HCT116 (cell line): ENCODE results near the gene TMEM62. TPM values are rescaled to one million over a fixed set of nuclear protein-coding genes. Genes with fewer than 3 reads are reported as not detected.

ENCODE experiments used
- ATAC-seq: fragments of 200-7000 bp; cut with Tn5 transposase; 2 replicates; pipeline ENCODE4 v1.9.1; 2020; ENCODE audit warnings: mild to moderate bottlenecking, moderate library complexity
- BruUV-seq: library from RNA; stranded (reverse); fragments of 400-500 nt; replicated peaks from 2 replicates; lab custom pipeline; 2021; lab: Mats Ljungman, UMichigan
- CTCF ChIA-PET: fragments of 300-600 bp; sonication (Branson Sonifier 250); formaldehyde crosslinking; loops from one replicate; lab custom pipeline; 2021; ENCODE audit warnings: antibody characterized with exemption; lab: Charles Lee
- POLR2A ChIA-PET: fragments of 300-600, 350-600 bp; sonication (Branson Sonifier 250); formaldehyde crosslinking; loops from one replicate; lab custom pipeline; 2021; ENCODE audit warnings: antibody characterized with exemption; lab: Charles Lee
- RAD21 ChIA-PET, 2 experiments: fragments of 300-600 bp; sonication (Branson Sonifier 250); formaldehyde crosslinking; loops; one replicate each; lab custom pipeline; 2023; ENCODE audit warnings: low total read pairs in 2 of 2; ENCODE audit not compliant: uncharacterized antibody in 2 of 2, unreplicated experiment in 2 of 2, low non-redundant PET in 1 of 2; lab: Charles Lee
- DNase-seq: peaks from one replicate; pipeline ENCODE4 v3.0.0-alpha.2; 2010; ENCODE audit warnings: low read depth, low spot score
- H2AFZ ChIP-seq: fragments of 200-600 bp; shearing (Covaris generic), sonication (generic); 2 replicates; pipeline ENCODE4 v1.6.1; 2017; ENCODE audit warnings: low read depth, mixed run types, mixed read lengths, antibody characterized with exemption, low read length; ENCODE audit not compliant: poor library complexity, severe bottlenecking
- H3K27ac ChIP-seq: 2 replicates; pipeline ENCODE4 v1.5.1; 2012; ENCODE audit warnings: low read depth, low read length
- H3K27me3 ChIP-seq: fragments of 200-600 bp; sonication (generic); 2 replicates; pipeline ENCODE4 v1.6.1; 2016; ENCODE audit warnings: mixed run types, low read length, mixed read lengths; ENCODE audit not compliant: insufficient read depth
- H3K36me3 ChIP-seq, 2 experiments: fragments of 200-500 bp in 1 of 2; fragments of 200-600 bp in 1 of 2; sonication (Bioruptor generic) in 1 of 2; sonication (generic) in 1 of 2; 2 replicates each; pipeline versions ENCODE4 v1.5.1 to v1.6.1; 2014 to 2016; ENCODE audit warnings: low read length in 2 of 2, inconsistent platforms in 1 of 2, mixed read lengths in 1 of 2, mixed run types in 1 of 2; ENCODE audit not compliant: insufficient read depth in 2 of 2, control insufficient read depth in 1 of 2
- H3K4me1 ChIP-seq, 2 experiments: fragments of 200-600 bp in 1 of 2; sonication (generic) in 1 of 2; 2 replicates each; pipeline versions ENCODE4 v1.5.1 to v1.6.1; 2012 to 2017; ENCODE audit warnings: low read length in 2 of 2, inconsistent platforms in 1 of 2, mild to moderate bottlenecking in 1 of 2, mixed read lengths in 1 of 2, mixed run types in 1 of 2, moderate library complexity in 1 of 2; ENCODE audit not compliant: insufficient read depth in 2 of 2, control insufficient read depth in 1 of 2
- H3K4me2 ChIP-seq: fragments of 200-600 bp; sonication (generic); 2 replicates; pipeline ENCODE4 v1.6.1; 2017; ENCODE audit warnings: mixed run types, low read length, mixed read lengths
- H3K4me3 ChIP-seq, 2 experiments: fragments of 200-600 bp in 1 of 2; sonication (generic) in 1 of 2; replicated peaks in 1 of 2; 2 replicates each; pipeline ENCODE4 v1.5.1; 2011 to 2016; ENCODE audit warnings: low read length in 2 of 2, control low read depth in 1 of 2, low read depth in 1 of 2, mild to moderate bottlenecking in 1 of 2, mixed read lengths in 1 of 2, mixed run types in 1 of 2
- H3K79me2 ChIP-seq: fragments of 200-600 bp; sonication (generic); 2 replicates; pipeline ENCODE4 v1.6.1; 2017; ENCODE audit warnings: mild to moderate bottlenecking, mixed run types, low read length, moderate library complexity, mixed read lengths; ENCODE audit not compliant: insufficient read depth
- H3K9ac ChIP-seq: fragments of 200-600 bp; sonication (generic); 2 replicates; pipeline ENCODE4 v1.6.1; 2016; ENCODE audit warnings: low read length, mixed read lengths
- H3K9me2 ChIP-seq: fragments of 200-600 bp; sonication (generic), shearing (Covaris generic); 2 replicates; pipeline ENCODE4 v1.6.1; 2017; ENCODE audit warnings: mixed run types, mild to moderate bottlenecking, moderate library complexity; ENCODE audit not compliant: insufficient read depth
- H3K9me3 ChIP-seq, 2 experiments: fragments of 200-500 bp in 1 of 2; fragments of 200-600 bp in 1 of 2; sonication (Bioruptor generic) in 1 of 2; sonication (generic) in 1 of 2; 2 replicates each; pipeline ENCODE4 v1.6.1; 2014 to 2017; ENCODE audit warnings: low read length in 2 of 2, mixed read lengths in 2 of 2, inconsistent platforms in 1 of 2, low read depth in 1 of 2, mild to moderate bottlenecking in 1 of 2, mixed run types in 1 of 2, moderate library complexity in 1 of 2; ENCODE audit not compliant: control insufficient read depth in 1 of 2, insufficient read depth in 1 of 2
- H4K20me1 ChIP-seq: fragments of 200-600 bp; sonication (generic), shearing (Covaris generic); 2 replicates; pipeline ENCODE4 v1.6.1; 2017; ENCODE audit warnings: mixed run types, mild to moderate bottlenecking, moderate library complexity; ENCODE audit not compliant: insufficient read depth
- ATF3 ChIP-seq: IDR thresholded peaks from 2 replicates; pipeline ENCODE4 v1.6.1; 2012
- ELF1 ChIP-seq: IDR thresholded peaks from 2 replicates; pipeline ENCODE4 v1.6.1; 2012; ENCODE audit warnings: low read depth, borderline replicate concordance
- EZH2 ChIP-seq: fragments of 200-600 bp; sonication (generic); IDR thresholded peaks from 2 replicates; pipeline ENCODE4 v1.6.1; 2017; ENCODE audit warnings: antibody characterized with exemption, mixed run types
- EZH2phosphoT487 ChIP-seq: fragments of 200-600 bp; IDR thresholded peaks from 2 replicates; pipeline ENCODE4 v1.6.1; 2018; ENCODE audit warnings: antibody characterized with exemption, borderline replicate concordance
- FOSL1 ChIP-seq: IDR thresholded peaks from 2 replicates; pipeline ENCODE4 v1.6.1; 2012; ENCODE audit warnings: low read depth
- JUND ChIP-seq: IDR thresholded peaks from 2 replicates; pipeline ENCODE4 v1.6.1; 2012
- SP1 ChIP-seq: IDR thresholded peaks from 2 replicates; pipeline ENCODE4 v1.6.1; 2012; ENCODE audit warnings: low read depth
- SRF ChIP-seq: IDR thresholded peaks from 2 replicates; pipeline ENCODE4 v1.6.1; 2012; ENCODE audit warnings: low read depth
- ZNF274 ChIP-seq: fragments of 200-500 bp; sonication (Bioruptor generic); IDR thresholded peaks from 2 replicates; pipeline ENCODE4 v1.6.1; 2014; ENCODE audit warnings: mild to moderate bottlenecking, low read depth, low read length, inconsistent platforms
- intact Hi-C: fragments of 100-400 bp; cut with micrococcal nuclease; formaldehyde crosslinking; loops from 2 replicates; pipeline ENCODE4 v1.10.0; 2022
- total RNA-seq: library from RNA; stranded (reverse); gene quantifications from one replicate; pipeline ENCODE4 v1.2.1, GENCODE V29; 2021; ENCODE audit not compliant: unreplicated experiment

The TMEM62 gene
- total RNA-seq, 1 experiment from 2014 or later = 8.8 TPM

- H2AFZ ChIP-seq = no peak overlapping the region
- H3K4me3 ChIP-seq = no peak overlapping the region
- RAD21 ChIA-PET = no interaction called here
- H3K9me3 ChIP-seq = no peaks in the 10 kb centered on the region
- CTCF ChIA-PET = interaction anchor here (1.1 to 5.0 kb wide), 3 partner anchors 11 to 71 kb away, joined by 5 to 21 read pairs (median 16); no protein-coding TSS in a partner anchor
- no peaks in the 10 kb centered on the region for H3K9me2 ChIP-seq
- H3K9ac ChIP-seq = no peak overlapping the region
- no peak for ATAC-seq
- H3K4me1 ChIP-seq = peaks cover 0 to 3% of the 10 kb centered on the region in 2 experiments; a peak in 1 of 4 replicates
- no peak for DNase-seq
- no TSS peak for BruUV-seq
- H3K4me2 ChIP-seq = no peak overlapping the region
- POLR2A ChIA-PET = no interaction called here
- H4K20me1 ChIP-seq = no peaks in the 10 kb centered on the region
- H3K36me3 ChIP-seq = no peaks in the 10 kb centered on the region
- TF ChIP-seq SRF (no peak), EZH2phosphoT487 (no peak), ZNF274 (no peak), JUND (no peak), ATF3 (no peak), SP1 (no peak), EZH2 (no peak)
- TF ChIP-seq, all 23 proteins: peak for 0
- intact Hi-C loops = no loop called here
- no peaks in the 10 kb centered on the region for H3K79me2 ChIP-seq
- no peak overlapping the region for H3K27ac ChIP-seq
- no peaks in the 10 kb centered on the region for H3K27me3 ChIP-seq
Observed at GRCh38 chr15:43214592-43215295, 81.4 kb downstream of the TMEM62 start.

- no peaks in the 10 kb centered on the region for H3K9me3 ChIP-seq
- H3K4me2 ChIP-seq = no peak overlapping the region
- intact Hi-C loops = no loop called here
- H2AFZ ChIP-seq = no peak overlapping the region
- H3K9ac ChIP-seq = no peak overlapping the region
- ChIA-PET RAD21 (no interaction called here), POLR2A (no interaction called here), CTCF (interaction anchor here (0.6 to 1.9 kb wide), 3 partner anchors 9 to 11 kb away, joined by 3 to 9 read pairs (median 7); no protein-coding TSS in a partner anchor)
- H3K4me3 ChIP-seq = no peak overlapping the region
- DNase-seq = no peak
- TF ChIP-seq ATF3 (no peak), FOSL1 (no peak), ELF1 (no peak)
- H3K79me2 ChIP-seq = no peaks in the 10 kb centered on the region
- no peaks in the 10 kb centered on the region for H3K27me3 ChIP-seq
- H3K4me1 ChIP-seq = peaks cover 0 to 3% of the 10 kb centered on the region in 2 experiments; a peak in 1 of 4 replicates
- no TSS peak for BruUV-seq
- H3K36me3 ChIP-seq = no peaks in the 10 kb centered on the region
- no peaks in the 10 kb centered on the region for H3K9me2 ChIP-seq
- H3K27ac ChIP-seq = no peak overlapping the region
- no peak for ATAC-seq
- H4K20me1 ChIP-seq = no peaks in the 10 kb centered on the region
Observed at GRCh38 chr15:43215961-43216360, 82.6 kb downstream of the TMEM62 start.
